Activated naive CD4-positive, alpha-beta T cell treated with anti-CD3 and anti-CD28 coated beads, Interleukin-2, amount 50 U/mL, for 72 hours (primary cell): Measurements from ENCODE around the gene KLHDC4. TPM values are rescaled to one million over a fixed set of nuclear protein-coding genes. Genes with fewer than 3 reads are reported as not detected.
A peak's percentile ranks its signal among the peaks of the same experiment; 100 is the strongest.

Source experiments
- ATAC-seq, 2 donors: fragments of 150-1000 bp; cut with Tn5 transposase; 2 replicates each; pipeline ENCODE4 v1.10.0; 2021; ENCODE audit warnings: mild to moderate bottlenecking in 2 of 2, moderate library complexity in 2 of 2
- DNase-seq, 2 donors: peaks; one replicate each; pipeline ENCODE4 v3.0.0; 2021 to 2022; ENCODE audit warnings: low spot score in 2 of 2
- H3K27ac Mint-ChIP-seq, 2 donors: one replicate each; pipeline ENCODE4 v1.8.0; 2022; ENCODE audit warnings: mild to moderate bottlenecking in 2 of 2, mixed read lengths in 2 of 2
- H3K36me3 Mint-ChIP-seq, 2 donors: one replicate each; pipeline ENCODE4 v1.8.0; 2022; ENCODE audit warnings: mixed read lengths in 2 of 2
- H3K9me3 Mint-ChIP-seq, 2 donors: one replicate each; pipeline ENCODE4 v1.8.0; 2022; ENCODE audit warnings: mixed read lengths in 2 of 2
- total RNA-seq, 2 donors: library from RNA; stranded (reverse); gene quantifications; one replicate each; pipeline ENCODE4 v1.2.3, GENCODE V29; 2022

KLHDC4 gene
- total RNA-seq, 2 donors from 2014 or later, result 75.4 to 114 TPM

DNA sequence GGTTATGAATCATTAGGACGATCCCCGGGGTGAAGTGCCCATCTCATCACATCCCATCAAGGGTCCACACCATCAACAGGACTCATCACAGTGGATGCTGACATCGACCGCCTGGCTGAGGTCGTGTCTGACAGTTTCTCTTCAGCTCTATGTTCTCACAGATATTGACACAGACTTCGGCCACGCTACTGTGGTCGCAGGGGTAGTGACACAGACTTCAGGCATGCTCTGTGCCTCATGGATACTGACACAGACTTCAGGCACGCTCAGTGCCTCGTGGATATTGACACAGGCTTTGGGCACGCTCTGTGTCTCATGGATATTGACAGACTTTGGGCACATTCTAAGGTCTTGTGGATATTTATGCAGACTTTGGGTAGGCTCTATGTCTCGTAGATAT lies 50.1 kb downstream of the KLHDC4 start:
- H3K27ac Mint-ChIP-seq, result peak overlapping the region; percentile 10 to 82
- H3K9me3 Mint-ChIP-seq, result no peaks in the 10 kb centered on the region
- DNase-seq (no peak), ATAC-seq (no peak)
- H3K36me3 Mint-ChIP-seq, result peaks cover 12 to 17% of the 10 kb centered on the region in 2 donors

DNA sequence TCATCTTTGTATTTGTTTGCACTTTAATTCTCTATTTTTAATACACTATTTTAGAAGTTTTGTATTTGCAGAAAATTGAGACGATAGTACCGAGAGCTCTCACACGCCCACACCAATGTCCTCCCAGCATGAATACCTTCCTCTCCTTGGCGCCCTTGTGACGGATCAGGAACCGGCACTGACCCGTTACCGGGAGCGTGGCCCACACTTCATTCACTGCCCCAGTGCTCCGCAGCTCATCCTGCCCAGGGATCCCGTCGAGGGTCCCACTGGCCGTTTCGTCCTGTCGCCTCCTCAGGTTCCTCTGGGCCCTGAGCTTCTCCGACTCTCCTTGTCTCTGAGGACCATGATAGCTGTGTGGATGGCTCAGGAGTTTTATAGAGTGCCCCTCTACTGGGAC lies 50.6 kb downstream of the KLHDC4 start:
- no peaks in the 10 kb centered on the region for H3K9me3 Mint-ChIP-seq
- peaks cover 12 to 16% of the 10 kb centered on the region in 2 donors for H3K36me3 Mint-ChIP-seq
- DNase-seq, result no peak
- no peak for ATAC-seq
- H3K27ac Mint-ChIP-seq, result peak overlapping the region; percentile 82 to 98

DNA sequence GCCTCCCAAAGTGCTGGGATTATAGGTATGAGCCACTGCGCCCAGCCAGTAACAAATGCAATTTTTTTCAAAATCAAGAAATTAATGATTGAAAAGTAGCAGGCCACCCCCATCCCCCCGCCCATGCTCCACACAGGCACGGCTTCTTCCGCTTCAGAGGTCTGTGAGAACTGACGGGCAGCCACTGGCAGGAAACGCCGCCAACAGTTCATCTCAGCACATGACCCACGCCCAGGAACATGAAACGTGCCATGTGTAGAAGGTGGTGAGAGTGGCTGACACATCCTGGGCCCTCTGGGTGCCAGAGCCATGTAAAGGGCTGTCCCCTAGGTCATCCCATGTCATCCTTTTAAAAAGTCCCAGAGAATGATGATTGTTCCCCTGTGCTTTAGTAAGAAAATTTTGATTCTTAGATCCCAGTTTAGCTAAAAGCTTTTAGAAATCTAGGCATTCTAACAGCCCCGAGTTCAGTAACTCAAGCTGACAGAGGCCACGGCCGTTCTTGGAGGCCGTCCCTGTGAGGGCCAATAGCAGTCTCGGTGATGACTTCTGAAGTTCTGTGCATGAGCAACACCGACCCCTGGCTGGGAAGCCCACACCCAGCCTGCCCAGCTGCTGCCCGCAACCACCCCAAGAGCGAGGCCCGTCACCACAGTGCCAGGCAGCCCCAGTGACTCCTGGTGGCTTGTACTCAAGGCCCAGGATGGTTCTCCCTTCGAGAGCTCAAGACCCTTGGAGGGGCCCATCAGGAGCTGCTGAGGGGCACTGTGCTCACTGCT lies 52.1 kb downstream of the KLHDC4 start:
- peak; percentile 48 to 68 for DNase-seq
- peaks cover 4 to 12% of the 10 kb centered on the region in 2 donors for H3K36me3 Mint-ChIP-seq
- H3K27ac Mint-ChIP-seq, result peak overlapping the region; percentile 82 to 94
- H3K9me3 Mint-ChIP-seq, result no peaks in the 10 kb centered on the region
- ATAC-seq, result peak; percentile 85 to 99

DNA sequence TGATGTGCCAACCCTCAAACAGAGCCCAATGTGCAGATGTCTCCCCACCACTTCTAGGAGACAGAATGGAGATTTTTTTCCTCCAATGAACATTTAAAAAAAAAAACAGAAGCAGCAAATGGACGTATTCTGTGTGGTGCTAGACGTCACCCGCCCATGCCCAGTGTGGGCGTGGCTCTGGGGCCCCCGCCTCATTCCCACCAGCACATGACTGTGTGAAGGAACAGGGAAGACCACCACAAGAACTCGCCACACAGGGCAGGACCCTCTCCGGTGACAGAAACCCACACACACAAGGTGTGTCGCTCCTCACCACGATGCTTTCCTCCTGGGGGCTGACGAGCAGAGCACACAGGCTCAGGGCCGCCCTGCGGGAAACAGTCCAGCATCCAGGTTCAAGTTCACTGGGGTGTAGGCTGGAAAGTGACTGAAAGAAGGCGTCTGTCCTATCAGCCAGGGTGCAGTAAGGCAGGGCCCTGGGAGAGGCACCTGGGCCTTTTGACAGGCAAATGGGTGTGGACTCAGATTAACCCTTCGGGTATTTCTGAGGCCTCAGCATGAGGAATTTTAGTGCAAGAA lies 53.5 kb downstream of the KLHDC4 start:
- no peak overlapping the region for H3K27ac Mint-ChIP-seq
- no peak for ATAC-seq
- peaks cover 12 to 14% of the 10 kb centered on the region in 2 donors for H3K36me3 Mint-ChIP-seq
- H3K9me3 Mint-ChIP-seq, result no peaks in the 10 kb centered on the region
- DNase-seq, result no peak

DNA sequence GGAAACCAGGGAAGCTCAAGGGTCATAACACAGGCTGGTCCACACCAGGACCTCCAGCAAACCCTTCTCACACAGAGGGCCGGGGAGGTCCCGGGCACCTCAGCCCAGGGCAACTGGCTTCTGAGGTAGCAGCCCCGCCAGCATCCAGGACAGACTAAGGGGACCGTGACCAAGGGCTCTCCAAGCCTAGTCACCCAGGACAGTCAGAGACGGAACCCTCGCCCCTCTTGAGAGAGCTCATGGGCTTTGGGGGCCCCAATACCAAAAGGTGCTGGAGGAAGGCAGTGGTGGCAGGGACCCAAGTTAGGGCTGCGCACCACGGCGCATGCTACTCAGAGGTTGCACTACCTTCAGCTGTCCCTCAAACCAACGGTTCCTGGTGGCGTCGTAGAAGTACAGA lies 54.9 kb downstream of the KLHDC4 start:
- H3K36me3 Mint-ChIP-seq, result peaks cover 11 to 14% of the 10 kb centered on the region in 2 donors
- no peak overlapping the region for H3K27ac Mint-ChIP-seq
- no peak for DNase-seq
- no peaks in the 10 kb centered on the region for H3K9me3 Mint-ChIP-seq
- ATAC-seq, result no peak

DNA sequence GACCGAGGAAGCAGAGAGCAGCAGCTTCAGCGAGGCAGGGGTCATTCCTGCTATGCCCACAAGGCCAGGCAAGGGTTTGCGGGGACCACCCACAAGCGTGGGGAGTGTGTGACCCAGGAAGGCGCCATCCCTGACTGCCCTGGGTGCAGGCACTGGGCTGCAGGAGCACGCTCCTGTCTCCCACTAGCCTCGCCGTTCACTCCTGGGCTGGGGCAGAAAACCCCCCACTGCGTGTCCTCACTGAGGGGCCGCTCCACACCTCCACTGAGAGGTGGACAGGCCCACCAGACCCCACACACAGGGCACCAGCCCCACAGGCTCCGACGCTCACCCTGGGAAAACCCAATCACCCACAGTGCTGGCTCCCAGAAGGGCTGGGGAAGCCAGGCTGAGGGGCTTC lies 56.1 kb downstream of the KLHDC4 start:
- H3K36me3 Mint-ChIP-seq, result peaks cover 4 to 14% of the 10 kb centered on the region in 2 donors
- H3K27ac Mint-ChIP-seq, result no peak overlapping the region
- no peak for ATAC-seq
- no peak for DNase-seq
- no peaks in the 10 kb centered on the region for H3K9me3 Mint-ChIP-seq

DNA sequence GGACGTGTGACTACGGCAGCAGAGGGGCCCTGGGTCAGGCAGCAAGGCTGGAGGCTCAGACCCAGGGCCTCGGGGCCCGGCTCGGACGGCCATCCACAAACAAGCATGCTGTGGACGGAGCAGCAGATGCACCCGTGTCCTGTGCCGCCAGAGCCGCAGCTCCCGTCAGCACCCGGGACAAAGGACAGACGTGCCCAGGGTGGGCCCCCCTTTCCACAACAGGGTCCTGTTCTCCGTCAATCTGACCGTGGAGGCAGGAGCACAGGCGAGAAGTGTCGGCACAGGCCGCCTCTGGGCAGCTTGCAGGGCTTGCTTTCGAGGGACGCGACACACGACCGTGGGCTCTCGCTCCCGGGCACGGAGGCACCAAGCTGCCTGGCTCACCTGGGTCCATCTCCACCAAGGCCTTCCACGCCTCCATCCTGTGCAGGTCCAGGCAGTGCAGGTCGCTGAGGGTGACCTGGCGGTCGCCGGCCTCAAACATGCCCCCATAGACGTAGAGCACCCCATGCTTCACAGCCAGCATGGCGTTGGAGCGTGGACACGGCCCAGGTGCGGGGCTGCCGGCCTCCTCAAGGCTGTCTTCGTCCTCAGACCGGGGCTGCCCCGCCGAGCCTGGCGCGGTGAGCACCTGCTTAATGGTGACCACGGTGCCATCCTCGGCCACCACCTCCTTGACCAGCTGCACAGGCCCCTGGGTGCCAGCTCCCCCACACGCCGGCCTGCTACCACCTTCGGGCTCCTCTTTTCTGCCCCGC lies 56.7 kb downstream of the KLHDC4 start:
- ATAC-seq (no peak), DNase-seq (no peak)
- peak overlapping the region in 1 of 2 donors; percentile 29 for H3K27ac Mint-ChIP-seq
- peaks cover 0 to 10% of the 10 kb centered on the region in 2 donors for H3K36me3 Mint-ChIP-seq
- no peaks in the 10 kb centered on the region for H3K9me3 Mint-ChIP-seq

DNA sequence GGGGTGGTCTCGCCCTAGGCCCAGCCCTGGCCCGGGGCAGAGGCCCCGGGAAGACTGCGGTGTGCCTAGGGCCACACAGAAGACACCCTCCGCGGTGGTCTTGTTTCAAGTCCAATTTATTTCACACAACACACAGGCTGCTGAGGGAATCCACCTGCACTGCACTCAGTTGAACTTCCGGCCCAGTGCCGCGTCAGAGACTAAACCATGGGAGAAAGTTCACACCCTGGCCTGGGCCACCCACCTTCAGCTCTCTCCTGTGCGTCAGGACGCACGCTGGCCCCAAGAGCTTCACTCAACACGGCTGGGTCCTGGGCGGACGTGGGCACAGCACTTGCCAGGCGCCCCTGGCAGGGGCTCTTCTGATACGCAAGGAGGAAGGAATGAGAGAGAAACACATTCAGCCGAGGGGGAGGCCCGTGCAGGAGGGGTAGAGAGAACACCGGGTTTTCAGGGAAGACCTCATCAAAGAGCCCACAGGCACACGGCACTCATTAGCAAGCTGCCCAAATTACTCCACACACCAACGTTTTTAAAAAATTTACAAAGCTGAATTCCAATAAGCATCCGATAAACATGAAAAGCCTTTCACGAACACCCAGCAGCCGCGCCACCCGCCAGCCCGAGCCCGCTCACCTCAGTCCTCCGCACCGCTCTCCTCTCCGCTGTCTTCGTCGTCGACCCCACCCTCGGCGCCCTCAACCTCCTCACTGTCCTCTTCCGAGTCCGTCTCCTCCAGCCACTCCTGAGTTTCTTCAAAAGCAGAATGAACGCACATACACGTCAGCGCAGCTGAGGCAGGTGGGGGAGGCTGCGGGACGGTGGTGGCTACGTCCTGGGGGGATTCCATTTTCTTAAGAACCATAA lies 57.8 kb downstream of the KLHDC4 start:
- no peaks in the 10 kb centered on the region for H3K9me3 Mint-ChIP-seq
- ATAC-seq, result peak; percentile 14 to 65
- peak overlapping the region in 1 of 2 donors; percentile 89 for H3K27ac Mint-ChIP-seq
- peaks cover 8 to 10% of the 10 kb centered on the region in 2 donors for H3K36me3 Mint-ChIP-seq
- DNase-seq, result no peak

DNA sequence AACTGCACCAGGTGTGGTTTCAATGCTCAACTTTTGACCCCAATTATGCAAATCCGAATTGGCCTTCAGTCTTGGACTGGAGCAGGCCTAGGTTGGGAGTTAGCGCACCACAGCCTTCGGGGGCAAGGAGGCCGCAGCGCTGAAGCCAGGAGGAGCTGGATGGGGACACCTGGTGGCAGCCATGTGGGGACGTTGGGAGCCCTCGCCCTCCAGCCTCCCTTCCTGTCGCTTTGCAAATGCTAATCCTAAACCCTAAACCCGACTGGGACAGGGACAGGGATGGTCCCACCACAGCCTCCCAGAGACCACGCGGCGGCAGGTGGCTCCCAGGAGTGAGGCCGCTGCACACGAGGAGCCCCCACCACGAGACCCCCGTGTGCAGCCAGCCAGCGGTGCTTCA lies 58.7 kb downstream of the KLHDC4 start:
- H3K9me3 Mint-ChIP-seq, result no peaks in the 10 kb centered on the region
- ATAC-seq (no peak), DNase-seq (no peak)
- peaks cover 10 to 13% of the 10 kb centered on the region in 2 donors for H3K36me3 Mint-ChIP-seq
- H3K27ac Mint-ChIP-seq, result no peak overlapping the region

DNA sequence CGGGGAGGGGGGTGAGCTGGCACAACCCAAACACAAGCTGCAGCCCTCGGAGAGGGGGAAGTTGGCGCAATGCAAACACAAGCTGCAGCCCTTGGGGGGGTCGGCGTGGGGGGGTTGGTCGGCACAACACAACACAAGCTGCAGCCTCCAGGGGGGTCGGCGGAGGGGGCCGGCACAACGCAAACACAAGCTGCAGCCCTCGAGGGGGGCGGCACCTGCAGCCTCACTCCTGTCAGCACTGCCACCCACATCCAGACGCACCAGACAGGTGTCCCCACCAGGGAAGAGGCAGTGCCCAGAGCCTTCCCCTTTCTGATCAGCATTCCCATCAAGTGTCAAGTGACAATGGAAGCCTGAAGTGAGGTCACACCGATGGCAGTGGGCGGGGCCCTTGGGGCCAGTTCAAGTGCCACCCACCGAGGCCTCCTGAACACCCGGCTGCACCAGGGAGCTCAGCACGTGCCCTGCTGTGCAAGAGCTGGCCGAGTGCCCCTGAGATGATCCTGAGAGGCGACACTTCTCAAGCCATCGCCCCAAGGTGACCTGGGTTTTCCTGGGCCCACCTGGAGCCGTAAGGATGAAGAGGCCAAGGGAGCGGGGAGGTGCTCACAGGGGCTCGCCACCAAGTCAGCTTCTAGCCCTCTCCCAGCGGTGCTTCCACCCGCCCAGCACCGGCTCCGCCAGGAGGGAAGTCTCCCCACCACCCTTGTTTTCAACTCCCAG lies 59.3 kb downstream of the KLHDC4 start:
- ATAC-seq (no peak), DNase-seq (no peak)
- Mint-ChIP-seq H3K36me3 (peaks cover 10 to 13% of the 10 kb centered on the region in 2 donors), H3K9me3 (no peaks in the 10 kb centered on the region), H3K27ac (no peak overlapping the region)

DNA sequence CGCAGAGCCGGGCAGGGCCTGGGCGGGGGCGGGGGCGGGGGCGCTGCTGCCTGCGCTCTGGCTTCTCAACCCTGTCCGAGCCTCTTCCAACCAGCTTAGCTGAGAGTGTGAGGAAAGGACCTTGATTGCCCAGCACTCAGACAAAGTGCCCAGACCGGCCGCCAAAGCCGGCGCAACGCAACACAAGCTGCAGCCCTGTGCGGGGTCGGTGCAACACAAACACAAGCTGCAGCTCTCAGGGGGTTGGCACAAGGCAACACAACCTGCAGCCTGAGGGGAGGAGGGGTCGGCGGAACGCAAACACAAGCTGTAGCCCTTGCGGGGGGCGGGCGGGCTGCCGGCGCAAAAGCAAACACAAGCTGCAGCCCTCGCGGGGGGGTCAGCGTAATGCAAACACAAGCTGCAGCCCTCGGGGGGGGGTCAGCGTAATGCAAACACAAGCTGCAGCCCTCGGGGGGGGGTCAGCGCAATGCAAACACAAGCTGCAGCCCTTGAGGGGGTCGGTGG lies 60.0 kb downstream of the KLHDC4 start:
- H3K27ac Mint-ChIP-seq, result no peak overlapping the region
- ATAC-seq (no peak), DNase-seq (no peak)

DNA sequence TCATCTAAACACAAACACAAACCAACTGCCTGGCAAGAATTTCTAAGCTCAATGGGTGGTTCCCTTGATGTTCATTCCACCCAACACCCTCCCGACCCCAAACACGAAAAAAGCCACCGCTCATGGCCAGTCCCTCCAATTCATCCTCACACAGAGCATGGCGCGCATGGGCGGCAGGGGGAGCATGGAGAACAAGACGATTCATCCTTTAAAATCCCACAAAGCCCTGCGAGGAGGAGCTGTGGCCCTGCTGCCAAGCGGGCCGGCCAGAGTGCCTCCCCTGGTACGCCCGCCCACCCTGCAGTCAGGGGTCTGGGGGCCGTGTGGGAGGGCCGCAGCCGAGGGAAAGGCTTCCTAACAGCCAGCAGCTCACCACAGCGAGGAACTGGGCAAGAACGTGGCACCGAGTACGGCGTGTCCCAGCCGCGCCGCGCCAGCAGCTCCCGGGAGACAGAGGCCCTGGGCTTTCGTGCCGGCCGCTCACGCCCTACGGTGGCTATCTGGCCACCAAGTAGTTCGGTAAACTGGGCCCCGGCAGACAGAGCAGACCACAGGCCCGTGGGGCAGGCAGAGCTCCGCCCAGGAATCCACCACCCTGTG lies 60.9 kb downstream of the KLHDC4 start:
- Mint-ChIP-seq H3K27ac (no peak overlapping the region), H3K36me3 (peaks cover 10 to 13% of the 10 kb centered on the region in 2 donors), H3K9me3 (no peaks in the 10 kb centered on the region)
- no peak for ATAC-seq
- no peak for DNase-seq

More for the DNA sequence above, 60.0 kb downstream of the KLHDC4 start:
- H3K9me3 Mint-ChIP-seq, result no peaks in the 10 kb centered on the region
- peaks cover 10 to 13% of the 10 kb centered on the region in 2 donors for H3K36me3 Mint-ChIP-seq

DNA sequence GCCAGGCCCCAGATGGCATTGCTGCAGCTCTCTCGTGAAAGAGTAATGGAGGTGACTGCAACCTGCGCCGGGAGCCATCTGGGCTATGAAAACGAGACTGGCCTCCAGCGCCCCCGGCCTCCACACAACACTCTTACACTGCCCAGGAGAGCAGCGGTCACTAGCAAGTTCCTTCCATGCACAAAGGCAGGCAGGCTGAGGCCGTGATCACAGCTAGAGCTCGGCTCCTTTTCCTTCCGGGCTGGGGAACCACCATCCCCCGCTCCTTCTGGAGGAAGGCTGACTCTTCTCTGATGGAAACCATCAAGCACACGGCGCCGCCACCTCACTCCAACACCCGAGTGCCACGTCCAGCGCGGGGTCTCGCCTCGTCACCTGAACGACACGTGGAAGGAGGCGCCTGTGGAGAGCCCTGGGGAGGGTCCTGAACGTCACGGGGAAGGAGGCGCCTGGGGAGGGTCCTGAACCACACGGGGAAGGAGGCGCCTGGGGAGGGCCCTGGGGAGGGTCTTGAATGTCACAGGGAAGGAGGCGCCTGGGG lies 61.9 kb downstream of the KLHDC4 start:
- DNase-seq, result no peak
- Mint-ChIP-seq H3K36me3 (peaks cover 10 to 13% of the 10 kb centered on the region in 2 donors), H3K9me3 (no peaks in the 10 kb centered on the region), H3K27ac (peak overlapping the region in 1 of 2 donors; percentile 62)
- ATAC-seq, result no peak

DNA sequence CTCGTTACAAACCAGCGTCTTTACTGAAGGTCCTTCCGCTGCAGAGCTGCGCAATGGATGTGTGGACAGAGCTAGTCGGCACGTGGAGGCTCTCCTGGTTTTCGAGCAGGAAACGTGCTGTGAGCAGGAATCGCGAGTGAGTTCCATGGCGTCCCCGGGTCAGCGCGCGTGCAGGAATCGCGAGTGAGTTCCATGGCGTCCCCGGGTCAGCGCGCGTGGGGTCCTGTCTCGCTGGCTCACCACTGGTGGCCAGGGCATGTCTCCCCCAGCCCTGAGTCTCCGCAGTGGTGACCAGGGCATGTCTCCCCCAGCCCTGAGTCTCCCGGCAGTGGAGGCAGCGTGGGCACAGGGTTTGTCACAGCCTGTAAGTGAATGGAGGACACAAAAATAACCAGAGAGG lies 62.7 kb downstream of the KLHDC4 start:
- peaks cover 8 to 13% of the 10 kb centered on the region in 2 donors for H3K36me3 Mint-ChIP-seq
- ATAC-seq (no peak), DNase-seq (no peak)
- peak overlapping the region; percentile 62 to 87 for H3K27ac Mint-ChIP-seq
- no peaks in the 10 kb centered on the region for H3K9me3 Mint-ChIP-seq

DNA sequence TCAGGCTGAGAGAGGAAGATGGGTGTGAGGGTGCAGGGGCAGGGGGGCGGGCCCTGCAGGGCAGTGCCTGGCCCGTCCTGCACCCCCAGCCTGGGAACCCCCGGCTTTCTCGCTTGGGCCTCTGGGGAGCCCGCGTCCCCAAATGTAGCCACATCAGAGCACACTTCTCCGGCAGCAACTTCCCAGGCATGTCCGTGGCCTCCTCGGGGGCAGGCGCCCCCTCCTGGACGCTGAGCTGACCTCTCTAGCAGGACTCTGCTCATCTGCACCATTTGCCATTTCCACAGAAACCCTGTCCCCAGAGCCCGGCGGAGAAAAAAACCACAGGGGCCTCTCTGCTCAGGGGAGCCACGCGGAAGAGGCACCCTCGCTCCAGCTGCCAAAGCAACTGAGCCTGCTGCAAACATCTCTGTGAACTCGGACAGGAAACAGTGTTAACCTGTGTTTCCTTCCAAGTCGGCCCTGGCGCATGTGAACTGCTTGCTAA lies 63.4 kb downstream of the KLHDC4 start:
- Mint-ChIP-seq H3K27ac (peak overlapping the region; percentile 50 to 62), H3K36me3 (peaks cover 6 to 13% of the 10 kb centered on the region in 2 donors), H3K9me3 (no peaks in the 10 kb centered on the region)
- DNase-seq (peak in 1 of 2 donors; percentile 50), ATAC-seq (peak; percentile 46 to 67)
